ENCODE measurements around the gene ZBTB4. TPM values are rescaled to one million over a fixed set of nuclear protein-coding genes. Genes with fewer than 3 reads are reported as not detected.
"Not testable (repeated sequence)": the region's sequence is repeated elsewhere in the genome, so short reads cannot be mapped to it uniquely, and the experiment has no call there.

Gene ZBTB4
- total and polyA plus RNA-seq, 2 donors from 2014 or later, result 23.2 to 64.8 TPM

GRCh38 chr17:7471729-7472128 is 7.7 kb downstream of the ZBTB4 start:
- no peaks in the 10 kb centered on the region for H3K9me3 ChIP-seq (ENCODE audit: control insufficient read depth in 2 of 3, insufficient read depth in 1 of 3, low read length in 3 of 3)
- FAIRE-seq, result no peak
- H3K27ac ChIP-seq (ENCODE audit: low read depth in 2 of 2, low read length in 2 of 2), result no peak overlapping the region
- no peak overlapping the region for H3K4me3 ChIP-seq (ENCODE audit: low read length in 3 of 3)
- DNase-seq, result peak in 1 of 5 donors; percentile 6
- peaks cover 0 to 15% (median 13%) of the 10 kb centered on the region in 3 donors for H3K4me1 ChIP-seq (ENCODE audit: control insufficient read depth in 2 of 3, insufficient read depth in 2 of 3, low read depth in 1 of 3, low read length in 3 of 3)
- intact Hi-C loops (cut with DNase I), result no loop called here
- TF ChIP-seq CTCF (IDR thresholded peaks at IDR 0.05; ENCODE audit: borderline replicate concordance, extremely low read depth, insufficient read depth), result no peak
- no peak overlapping the region for H3K9ac ChIP-seq (ENCODE audit: low read length in 3 of 3)
- H3K36me3 ChIP-seq (ENCODE audit: control insufficient read depth in 2 of 3, insufficient read depth in 3 of 3, low read length in 3 of 3), result no peaks in the 10 kb centered on the region
- no peaks in the 10 kb centered on the region for H3K27me3 ChIP-seq (ENCODE audit: control insufficient read depth, insufficient read depth, low read length)

- intact Hi-C loops (cut with DNase I); H3K4me1 ChIP-seq (ENCODE audit: control insufficient read depth in 2 of 3, insufficient read depth in 2 of 3, low read depth in 1 of 3, low read length in 3 of 3); H3K4me3 ChIP-seq (ENCODE audit: low read length in 3 of 3); H3K9me3 ChIP-seq (ENCODE audit: control insufficient read depth in 2 of 3, insufficient read depth in 1 of 3, low read length in 3 of 3); H3K9ac ChIP-seq (ENCODE audit: low read length in 3 of 3); H3K27ac ChIP-seq (ENCODE audit: low read depth in 2 of 2, low read length in 2 of 2); H3K27me3 ChIP-seq (ENCODE audit: control insufficient read depth, insufficient read depth, low read length); H3K36me3 ChIP-seq (ENCODE audit: control insufficient read depth in 2 of 3, insufficient read depth in 3 of 3, low read length in 3 of 3); FAIRE-seq: not testable (repeated sequence)
- DNase-seq, result peak in 1 of 5 donors; percentile 8
Measured at GRCh38 chr17:7470457-7470973, 8.9 kb downstream of the ZBTB4 start.

GRCh38 chr17:7469843-7470242 is 9.6 kb downstream of the ZBTB4 start:
- H3K27ac ChIP-seq (ENCODE audit: low read depth in 2 of 2, low read length in 2 of 2); H3K27me3 ChIP-seq (ENCODE audit: control insufficient read depth, insufficient read depth, low read length); H3K4me3 ChIP-seq (ENCODE audit: low read length in 3 of 3); H3K36me3 ChIP-seq (ENCODE audit: control insufficient read depth in 2 of 3, insufficient read depth in 3 of 3, low read length in 3 of 3); H3K9ac ChIP-seq (ENCODE audit: low read length in 3 of 3); H3K9me3 ChIP-seq (ENCODE audit: control insufficient read depth in 2 of 3, insufficient read depth in 1 of 3, low read length in 3 of 3); FAIRE-seq; H3K4me1 ChIP-seq (ENCODE audit: control insufficient read depth in 2 of 3, insufficient read depth in 2 of 3, low read depth in 1 of 3, low read length in 3 of 3); intact Hi-C loops (cut with DNase I): not testable (repeated sequence)
- DNase-seq, result peak in 1 of 5 donors; percentile 23

DNA sequence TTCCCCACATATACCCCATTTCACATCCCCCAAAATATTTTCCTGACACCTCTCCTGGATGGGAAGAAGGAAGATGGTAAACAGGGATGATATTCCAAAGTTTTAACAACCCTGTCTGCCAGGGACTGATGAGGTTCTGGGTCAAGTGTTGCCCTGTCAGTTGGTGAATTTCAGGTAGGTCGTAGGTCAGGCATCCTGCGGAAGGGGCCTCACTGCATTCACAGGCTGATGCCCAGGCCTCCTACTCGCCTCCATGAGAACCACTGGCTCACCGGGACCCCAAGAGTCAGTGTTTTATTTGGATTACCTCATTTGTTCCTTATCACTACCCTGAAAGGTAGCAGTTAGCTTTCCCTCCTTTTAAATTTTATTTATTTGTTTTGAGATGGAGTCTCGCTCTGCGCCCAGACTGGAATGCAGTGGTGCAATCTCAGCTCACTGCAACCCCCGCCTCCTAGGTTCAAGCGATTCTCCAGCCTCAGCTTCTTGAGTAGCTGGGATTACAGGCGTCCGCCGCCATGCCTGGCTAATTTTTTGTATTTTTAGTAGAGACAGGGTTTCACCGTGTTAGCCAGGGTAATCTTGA is 10.5 kb downstream of the ZBTB4 start:
- H3K9me3 ChIP-seq (ENCODE audit: control insufficient read depth in 2 of 3, insufficient read depth in 1 of 3, low read length in 3 of 3), result no peaks in the 10 kb centered on the region
- H3K27me3 ChIP-seq (ENCODE audit: control insufficient read depth, insufficient read depth, low read length), result no peaks in the 10 kb centered on the region
- DNase-seq, result peak; percentile 43 to 83 (median 69)
- no peak for FAIRE-seq
- no peak overlapping the region for H3K9ac ChIP-seq (ENCODE audit: low read length in 3 of 3)
- H3K4me3 ChIP-seq (ENCODE audit: low read length in 3 of 3), result no peak overlapping the region
- H3K36me3 ChIP-seq (ENCODE audit: control insufficient read depth in 2 of 3, insufficient read depth in 3 of 3, low read length in 3 of 3), result peaks cover 0 to 5% (median 2%) of the 10 kb centered on the region in 3 donors
- H3K27ac ChIP-seq (ENCODE audit: low read depth in 2 of 2, low read length in 2 of 2), result no peak overlapping the region
- intact Hi-C loops (cut with DNase I), result no loop called here
- TF ChIP-seq CTCF (IDR thresholded peaks at IDR 0.05; ENCODE audit: borderline replicate concordance, extremely low read depth, insufficient read depth), result no peak
- H3K4me1 ChIP-seq (ENCODE audit: control insufficient read depth in 2 of 3, insufficient read depth in 2 of 3, low read depth in 1 of 3, low read length in 3 of 3), result peaks cover 0 to 6% (median 4%) of the 10 kb centered on the region in 3 donors

Measured in kidney (tissue), 14 donors.